ENCODE data around the gene TFF2.

The TFF2 gene

DNA sequence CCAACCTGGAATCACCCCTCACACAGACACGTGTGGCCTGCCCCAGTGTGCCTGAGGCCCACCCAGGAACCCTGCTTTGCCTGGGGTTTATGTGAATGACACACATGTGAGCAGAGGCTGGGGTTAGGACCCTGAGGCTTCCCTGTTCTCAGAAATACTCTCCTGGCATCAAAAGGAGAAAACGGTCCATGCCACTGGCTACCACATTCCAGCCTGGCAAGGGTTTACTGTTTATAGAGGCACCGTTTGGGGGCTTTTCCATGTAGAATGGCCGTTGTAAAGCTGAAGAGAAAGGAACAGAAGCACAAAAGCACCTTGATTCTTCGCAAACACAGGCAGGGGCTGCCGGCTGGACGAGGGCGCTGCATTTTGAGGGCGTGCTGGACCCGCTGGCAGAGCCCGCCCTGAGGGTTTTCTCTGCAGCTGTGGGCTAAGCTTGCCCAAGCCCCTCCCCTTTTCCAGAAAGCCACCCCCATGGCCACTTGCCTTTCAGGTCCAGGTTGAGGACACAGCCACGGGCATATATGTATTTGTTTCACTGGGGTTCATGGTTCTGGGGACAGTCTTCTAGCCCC lies 48.6 kb downstream of the TFF2 start:
- DNase-seq: no peak

DNA sequence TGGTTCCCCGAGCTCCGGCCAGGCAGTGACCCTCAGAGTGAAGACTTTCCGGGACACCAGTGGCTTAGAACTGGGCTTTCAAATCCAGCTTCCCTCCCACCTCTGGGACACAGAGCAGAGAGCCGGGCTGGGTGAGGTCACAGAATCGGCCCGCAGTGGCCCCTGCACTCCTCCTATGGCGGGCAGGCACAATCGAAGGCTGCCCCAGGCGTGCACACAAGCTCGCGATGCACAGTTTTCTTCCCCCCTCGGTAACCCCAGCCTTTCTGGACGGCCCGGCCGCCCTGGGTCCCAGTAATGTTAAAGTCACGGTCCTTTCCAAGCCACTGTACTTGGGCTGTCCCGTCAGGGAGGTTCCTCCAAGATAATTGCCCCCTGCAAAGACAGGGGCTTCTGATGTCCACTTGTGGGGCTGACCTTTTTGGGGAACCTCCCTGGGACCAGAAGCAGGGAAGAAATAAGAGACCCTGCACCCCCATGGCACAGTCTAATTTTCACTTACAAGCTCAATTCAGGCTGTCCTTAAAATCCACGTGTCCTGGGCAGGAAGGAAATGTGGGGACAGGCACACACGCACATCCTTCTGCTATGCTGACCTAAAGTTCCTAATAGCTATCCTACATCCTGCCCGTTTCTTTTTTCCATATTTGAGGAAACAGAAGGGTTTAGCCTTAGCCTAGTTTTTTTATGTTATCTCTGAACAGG lies 49.3 kb downstream of the TFF2 start:
- no peak for DNase-seq

GRCh38 chr21:42300956-42301355 lies 49.8 kb downstream of the TFF2 start:
- no peak for DNase-seq

GRCh38 chr21:42300045-42300583 lies 50.7 kb downstream of the TFF2 start:
- DNase-seq: no peak

- peak; percentile 8 for DNase-seq
These were observed 51.3 kb downstream of the TFF2 start for GRCh38 chr21:42299324-42300044.

DNA sequence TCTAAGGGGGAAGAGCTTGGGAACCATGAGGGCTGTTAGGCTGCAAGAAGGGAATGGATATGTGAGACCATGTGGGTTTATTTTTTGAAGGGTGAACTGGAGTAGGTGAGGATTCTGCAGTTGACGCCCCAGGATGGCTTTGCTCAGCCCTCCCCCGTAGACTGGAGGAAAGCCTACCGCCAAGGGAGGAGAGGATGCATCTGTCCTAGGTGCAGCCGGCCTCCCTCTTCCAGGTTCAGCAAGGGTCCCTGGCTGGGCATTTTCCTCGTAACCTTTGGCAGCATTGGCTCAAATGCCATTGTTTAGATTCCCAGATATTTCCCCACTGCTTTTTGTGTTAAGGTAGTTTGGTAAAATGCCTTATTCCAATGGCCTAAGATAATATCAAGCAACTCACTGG lies 52.1 kb downstream of the TFF2 start:
- DNase-seq: no peak

GRCh38 chr21:42298237-42298636 lies 52.6 kb downstream of the TFF2 start:
- no peak for DNase-seq

GRCh38 chr21:42297377-42297776 lies 53.4 kb downstream of the TFF2 start:
- DNase-seq: no peak

- no peak for DNase-seq
These were observed 54.3 kb downstream of the TFF2 start for GRCh38 chr21:42296501-42296900.

Data from stimulated activated CD4-positive, alpha-beta T cell treated with anti-CD3 and anti-CD28 coated beads, Interleukin-4, amount 100 ng/mL, for 24 hours (primary cell).